ENCODE results near the gene FAM174B. TPM values are rescaled to one million over a fixed set of nuclear protein-coding genes. Genes with fewer than 3 reads are reported as not detected.
A peak's percentile ranks its signal among the peaks of the same experiment; 100 is the strongest.

The FAM174B gene
- total RNA-seq, 1 donor from 2014 or later = 0.53 TPM

- H3K4me3 ChIP-seq (ENCODE audit: low read depth, low read length) = no peak overlapping the region
- FAIRE-seq (no peak), DNase-seq (ENCODE audit: low read depth) (no peak)
- H3K36me3 ChIP-seq (ENCODE audit: control insufficient read depth, insufficient read depth, low read length) = no peaks in the 10 kb centered on the region
- no peak for TF ChIP-seq CTCF (IDR thresholded peaks at IDR 0.05; ENCODE audit: insufficient read depth, low read length, severe bottlenecking)
- H3K27me3 ChIP-seq (ENCODE audit: control insufficient read depth, insufficient read depth, low read length) = no peaks in the 10 kb centered on the region
Measured at GRCh38 chr15:92627014-92627413, 28.6 kb downstream of the FAM174B start.

GRCh38 chr15:92625251-92625980 lies 30.2 kb downstream of the FAM174B start:
- no peak overlapping the region for H3K4me3 ChIP-seq (ENCODE audit: low read depth, low read length)
- no peaks in the 10 kb centered on the region for H3K36me3 ChIP-seq (ENCODE audit: control insufficient read depth, insufficient read depth, low read length)
- FAIRE-seq (no peak), DNase-seq (ENCODE audit: low read depth) (peak; percentile 76)
- TF ChIP-seq CTCF (IDR thresholded peaks at IDR 0.05; ENCODE audit: insufficient read depth, low read length, severe bottlenecking) = no peak
- no peaks in the 10 kb centered on the region for H3K27me3 ChIP-seq (ENCODE audit: control insufficient read depth, insufficient read depth, low read length)

GRCh38 chr15:92624401-92624991 lies 31.1 kb downstream of the FAM174B start:
- Histone ChIP-seq H3K27me3 (ENCODE audit: control insufficient read depth, insufficient read depth, low read length) (no peaks in the 10 kb centered on the region), H3K36me3 (ENCODE audit: control insufficient read depth, insufficient read depth, low read length) (no peaks in the 10 kb centered on the region), H3K4me3 (ENCODE audit: low read depth, low read length) (no peak overlapping the region)
- FAIRE-seq = no peak
- TF ChIP-seq CTCF (IDR thresholded peaks at IDR 0.05; ENCODE audit: insufficient read depth, low read length, severe bottlenecking) = no peak
- no peak for DNase-seq (ENCODE audit: low read depth)

GRCh38 chr15:92623435-92623834 lies 32.1 kb downstream of the FAM174B start:
- no peak for TF ChIP-seq CTCF (IDR thresholded peaks at IDR 0.05; ENCODE audit: insufficient read depth, low read length, severe bottlenecking)
- Histone ChIP-seq H3K36me3 (ENCODE audit: control insufficient read depth, insufficient read depth, low read length) (no peaks in the 10 kb centered on the region), H3K27me3 (ENCODE audit: control insufficient read depth, insufficient read depth, low read length) (no peaks in the 10 kb centered on the region), H3K4me3 (ENCODE audit: low read depth, low read length) (no peak overlapping the region)
- FAIRE-seq = no peak
- peak; percentile 86 for DNase-seq (ENCODE audit: low read depth)

- TF ChIP-seq CTCF (IDR thresholded peaks at IDR 0.05; ENCODE audit: insufficient read depth, low read length, severe bottlenecking) = no peak
- no peak for FAIRE-seq
- DNase-seq (ENCODE audit: low read depth) = no peak
- no peak overlapping the region for H3K4me3 ChIP-seq (ENCODE audit: low read depth, low read length)
- no peaks in the 10 kb centered on the region for H3K36me3 ChIP-seq (ENCODE audit: control insufficient read depth, insufficient read depth, low read length)
- H3K27me3 ChIP-seq (ENCODE audit: control insufficient read depth, insufficient read depth, low read length) = no peaks in the 10 kb centered on the region
Measured at GRCh38 chr15:92621972-92622533, 33.5 kb downstream of the FAM174B start.

All from bronchial epithelial cell (primary cell).